Fibroblast of lung (primary cell): ENCODE results near the gene FANK1.

Experiments used
- EZH2 ChIP-seq: IDR thresholded peaks from 2 replicates; pipeline ENCODE4 v1.5.1; 2012; ENCODE audit warnings: low read length, control low read depth, mild to moderate bottlenecking; ENCODE audit errors: missing control alignments
- TF ChIP-seq, protein P1 (sequence below), 2 donors: IDR thresholded peaks in 1 of 2; conservative IDR thresholded peaks in 1 of 2; 1 replicate in 1 of 2; 2 replicates in 1 of 2; pipeline ENCODE4 v1.5.1; 2011 to 2012; ENCODE audit warnings: low read length in 2 of 2, control low read depth in 1 of 2, inconsistent platforms in 1 of 2, low read depth in 1 of 2, mild to moderate bottlenecking in 1 of 2

DNA sequence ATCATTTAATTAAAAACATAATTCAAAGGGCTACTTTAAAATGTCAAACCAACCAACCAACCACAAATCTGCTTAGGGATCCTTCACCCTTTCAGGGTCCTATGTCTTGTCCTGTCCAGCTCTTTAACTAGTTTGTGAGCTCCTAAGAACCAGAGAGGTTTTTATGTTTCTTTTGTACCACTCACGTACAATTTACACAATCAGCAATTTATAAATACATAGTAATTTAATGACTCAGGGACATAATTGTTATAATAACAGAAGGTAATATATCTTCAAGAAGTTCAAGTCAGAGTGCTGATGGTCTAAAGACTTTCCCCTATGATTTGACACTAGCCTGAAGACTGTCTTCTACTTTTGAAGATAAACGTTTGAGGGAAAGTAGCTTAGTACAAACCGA lies 31.2 kb upstream of the FANK1 start:
- TF ChIP-seq, protein P1, sequence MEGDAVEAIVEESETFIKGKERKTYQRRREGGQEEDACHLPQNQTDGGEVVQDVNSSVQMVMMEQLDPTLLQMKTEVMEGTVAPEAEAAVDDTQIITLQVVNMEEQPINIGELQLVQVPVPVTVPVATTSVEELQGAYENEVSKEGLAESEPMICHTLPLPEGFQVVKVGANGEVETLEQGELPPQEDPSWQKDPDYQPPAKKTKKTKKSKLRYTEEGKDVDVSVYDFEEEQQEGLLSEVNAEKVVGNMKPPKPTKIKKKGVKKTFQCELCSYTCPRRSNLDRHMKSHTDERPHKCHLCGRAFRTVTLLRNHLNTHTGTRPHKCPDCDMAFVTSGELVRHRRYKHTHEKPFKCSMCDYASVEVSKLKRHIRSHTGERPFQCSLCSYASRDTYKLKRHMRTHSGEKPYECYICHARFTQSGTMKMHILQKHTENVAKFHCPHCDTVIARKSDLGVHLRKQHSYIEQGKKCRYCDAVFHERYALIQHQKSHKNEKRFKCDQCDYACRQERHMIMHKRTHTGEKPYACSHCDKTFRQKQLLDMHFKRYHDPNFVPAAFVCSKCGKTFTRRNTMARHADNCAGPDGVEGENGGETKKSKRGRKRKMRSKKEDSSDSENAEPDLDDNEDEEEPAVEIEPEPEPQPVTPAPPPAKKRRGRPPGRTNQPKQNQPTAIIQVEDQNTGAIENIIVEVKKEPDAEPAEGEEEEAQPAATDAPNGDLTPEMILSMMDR (conservative IDR thresholded peaks at IDR 0.05 in 1 of 2, IDR thresholded peaks at IDR 0.05 in 1 of 2; ENCODE audit: low read depth in 1 of 2, low read length in 2 of 2), result no peak
- no peak for TF ChIP-seq EZH2
